Activated naive CD8-positive, alpha-beta T cell treated with anti-CD3 and anti-CD28 coated beads for 36 hours (primary cell): ENCODE measurements around the gene SLC48A1. TPM values are rescaled to one million over a fixed set of nuclear protein-coding genes. Genes with fewer than 3 reads are reported as not detected.

Experiments used
- DNase-seq: peaks from one replicate; pipeline ENCODE4 v3.0.0; 2021
- H3K27ac Mint-ChIP-seq: one replicate; pipeline ENCODE4 v1.8.0; 2022; ENCODE audit warnings: mild to moderate bottlenecking, moderate library complexity, mixed read lengths
- H3K27me3 Mint-ChIP-seq: one replicate; pipeline ENCODE4 v1.8.0; 2022; ENCODE audit warnings: mild to moderate bottlenecking, mixed read lengths
- H3K36me3 Mint-ChIP-seq: one replicate; pipeline ENCODE4 v1.8.0; 2021; ENCODE audit warnings: mild to moderate bottlenecking, mixed read lengths
- H3K4me1 Mint-ChIP-seq: one replicate; pipeline ENCODE4 v1.8.0; 2021; ENCODE audit warnings: mixed read lengths
- H3K4me3 Mint-ChIP-seq: one replicate; pipeline ENCODE4 v1.8.0; 2022; ENCODE audit warnings: mild to moderate bottlenecking, moderate library complexity, mixed read lengths
- H3K9me3 Mint-ChIP-seq: one replicate; pipeline ENCODE4 v1.8.0; 2022; ENCODE audit warnings: mixed read lengths
- total RNA-seq, 2 experiments: library from RNA; stranded (reverse); gene quantifications; one replicate each; pipeline ENCODE4 v1.2.3, GENCODE V29; 2021

Gene SLC48A1
- total RNA-seq, 2 experiments from 2014 or later, result 5.4 to 6.0 TPM

DNA sequence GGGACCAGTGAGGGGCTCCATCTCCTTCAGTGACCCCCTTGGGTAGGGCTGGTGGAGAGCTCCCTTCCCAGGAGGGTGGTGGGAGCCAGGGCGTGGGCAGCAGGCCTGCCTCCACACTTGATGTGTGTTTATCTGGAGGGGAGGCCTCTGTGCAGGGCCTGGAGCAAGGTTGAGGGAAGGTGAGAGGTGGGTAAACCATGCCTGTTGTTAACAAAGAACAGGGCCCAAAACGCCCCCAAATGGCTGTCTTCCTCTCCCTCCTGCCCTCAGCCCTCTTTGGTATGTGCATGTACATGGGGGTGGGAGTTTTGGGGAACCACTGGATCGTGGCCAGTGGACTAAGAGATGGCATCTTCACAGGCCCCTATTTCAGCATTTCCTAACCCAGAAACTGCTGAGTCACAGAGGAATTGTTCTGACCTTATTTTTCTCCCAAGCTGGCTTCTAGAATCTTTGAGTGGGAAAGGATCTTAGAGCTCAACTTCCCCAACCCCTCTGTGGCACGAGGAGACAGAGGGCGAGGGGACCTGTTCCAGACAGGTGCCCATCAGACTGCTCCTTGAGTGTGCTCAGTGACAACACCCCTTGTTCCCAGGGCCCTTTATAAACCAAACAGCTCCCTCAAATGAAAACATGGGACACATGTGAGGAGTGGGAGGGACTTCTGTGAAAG lies 3.6 kb downstream of the SLC48A1 start:
- DNase-seq, result no peak
- H3K4me1 Mint-ChIP-seq, result peaks cover 30% of the 10 kb centered on the region
- H3K9me3 Mint-ChIP-seq, result no peaks in the 10 kb centered on the region
- H3K27ac Mint-ChIP-seq, result no peak overlapping the region
- H3K4me3 Mint-ChIP-seq, result no peak overlapping the region
- H3K36me3 Mint-ChIP-seq, result no peaks in the 10 kb centered on the region
- peaks cover 5% of the 10 kb centered on the region for H3K27me3 Mint-ChIP-seq

GRCh38 chr12:47777151-47777550 lies 4.1 kb downstream of the SLC48A1 start:
- H3K4me3 Mint-ChIP-seq, result no peak overlapping the region
- no peaks in the 10 kb centered on the region for H3K9me3 Mint-ChIP-seq
- no peak overlapping the region for H3K27ac Mint-ChIP-seq
- H3K27me3 Mint-ChIP-seq, result peaks cover 5% of the 10 kb centered on the region
- no peaks in the 10 kb centered on the region for H3K36me3 Mint-ChIP-seq
- H3K4me1 Mint-ChIP-seq, result peaks cover 30% of the 10 kb centered on the region
- DNase-seq, result no peak

- peaks cover 2% of the 10 kb centered on the region for H3K36me3 Mint-ChIP-seq
- no peak overlapping the region for H3K4me3 Mint-ChIP-seq
- no peak overlapping the region for H3K27ac Mint-ChIP-seq
- DNase-seq, result no peak
- no peaks in the 10 kb centered on the region for H3K9me3 Mint-ChIP-seq
- H3K4me1 Mint-ChIP-seq, result peaks cover 27% of the 10 kb centered on the region
- no peaks in the 10 kb centered on the region for H3K27me3 Mint-ChIP-seq
Measured at GRCh38 chr12:47777741-47778558, 4.9 kb downstream of the SLC48A1 start.

- no peaks in the 10 kb centered on the region for H3K9me3 Mint-ChIP-seq
- H3K27ac Mint-ChIP-seq, result peak overlapping the region; percentile 49
- H3K4me3 Mint-ChIP-seq, result no peak overlapping the region
- no peaks in the 10 kb centered on the region for H3K27me3 Mint-ChIP-seq
- DNase-seq, result no peak
- peaks cover 2% of the 10 kb centered on the region for H3K36me3 Mint-ChIP-seq
- H3K4me1 Mint-ChIP-seq, result peaks cover 26% of the 10 kb centered on the region
Measured at GRCh38 chr12:47778881-47779280, 5.8 kb downstream of the SLC48A1 start.

DNA sequence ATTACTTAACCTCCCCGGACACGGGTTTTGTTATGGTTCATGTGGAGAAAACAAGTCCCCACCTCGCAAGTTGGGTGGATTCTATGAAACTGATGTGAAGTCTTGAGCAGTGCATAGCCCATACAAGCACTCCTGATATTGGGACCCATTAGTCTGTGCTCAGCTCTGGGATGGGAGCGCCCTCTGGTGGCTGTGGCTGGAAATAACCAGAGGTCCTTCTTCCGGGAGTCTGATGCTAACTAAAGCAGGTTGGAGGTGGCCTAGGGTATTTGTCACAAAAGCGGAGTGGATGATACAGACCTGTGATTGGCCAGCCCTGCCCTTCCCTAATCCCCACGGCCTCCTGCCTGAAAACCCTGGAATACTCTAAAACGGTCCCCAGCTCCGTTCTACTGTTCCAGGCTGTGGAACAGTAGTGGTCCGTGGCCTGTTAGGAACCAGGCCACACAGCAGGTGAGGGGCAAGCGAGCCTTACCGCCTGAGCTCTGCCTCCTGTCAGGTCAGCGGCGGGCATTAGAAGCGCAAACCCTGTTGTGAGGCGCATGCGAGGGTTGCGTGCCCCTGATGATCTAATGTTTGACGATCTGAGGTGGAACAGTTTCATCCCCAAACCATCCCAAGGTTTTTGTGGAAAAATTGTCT lies 6.4 kb downstream of the SLC48A1 start:
- no peak overlapping the region for H3K4me3 Mint-ChIP-seq
- no peaks in the 10 kb centered on the region for H3K27me3 Mint-ChIP-seq
- peak; percentile 88 for DNase-seq
- H3K4me1 Mint-ChIP-seq, result peaks cover 22% of the 10 kb centered on the region
- H3K9me3 Mint-ChIP-seq, result no peaks in the 10 kb centered on the region
- H3K27ac Mint-ChIP-seq, result peak overlapping the region; percentile 49
- H3K36me3 Mint-ChIP-seq, result peaks cover 2% of the 10 kb centered on the region

DNA sequence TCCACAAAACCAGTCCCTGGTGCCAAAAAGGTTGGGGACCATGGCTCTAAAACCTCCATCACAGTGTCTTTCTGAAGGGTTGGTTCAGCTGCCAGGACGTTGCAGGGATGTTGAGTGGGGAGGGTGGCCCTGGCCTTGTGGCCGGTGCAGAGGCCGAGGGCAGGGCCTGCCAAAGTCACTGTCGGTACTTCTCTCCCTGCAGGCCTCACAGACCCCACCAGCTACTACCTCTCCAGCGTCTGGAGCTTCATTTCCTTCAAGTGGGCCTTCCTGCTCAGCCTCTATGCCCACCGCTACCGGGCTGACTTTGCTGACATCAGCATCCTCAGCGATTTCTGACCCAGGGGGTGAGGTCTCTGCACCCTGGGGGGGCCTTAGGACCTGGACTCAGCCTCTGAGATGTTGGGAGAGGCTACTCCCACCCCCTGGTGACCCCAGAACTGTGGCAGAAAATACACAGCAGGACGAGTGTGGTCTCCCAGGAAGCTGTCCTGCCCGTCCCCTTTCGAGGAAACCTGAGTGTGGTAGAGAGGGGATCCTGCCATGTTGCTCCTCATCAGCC lies 7.0 kb downstream of the SLC48A1 start:
- Mint-ChIP-seq H3K27ac (peak overlapping the region; percentile 5), H3K36me3 (peaks cover 6% of the 10 kb centered on the region), H3K4me1 (peaks cover 20% of the 10 kb centered on the region), H3K4me3 (no peak overlapping the region), H3K9me3 (no peaks in the 10 kb centered on the region), H3K27me3 (no peaks in the 10 kb centered on the region)
- DNase-seq, result no peak

GRCh38 chr12:47781479-47782371 lies 8.7 kb downstream of the SLC48A1 start:
- Mint-ChIP-seq H3K4me1 (peaks cover 27% of the 10 kb centered on the region), H3K9me3 (no peaks in the 10 kb centered on the region), H3K36me3 (peaks cover 14% of the 10 kb centered on the region), H3K27ac (peak overlapping the region; percentile 50), H3K4me3 (no peak overlapping the region), H3K27me3 (no peaks in the 10 kb centered on the region)
- DNase-seq, result no peak

GRCh38 chr12:47782372-47782770 lies 9.3 kb downstream of the SLC48A1 start:
- H3K4me1 Mint-ChIP-seq, result peaks cover 29% of the 10 kb centered on the region
- no peak for DNase-seq
- H3K27me3 Mint-ChIP-seq, result no peaks in the 10 kb centered on the region
- H3K4me3 Mint-ChIP-seq, result no peak overlapping the region
- no peaks in the 10 kb centered on the region for H3K9me3 Mint-ChIP-seq
- H3K27ac Mint-ChIP-seq, result peak overlapping the region; percentile 71
- peaks cover 21% of the 10 kb centered on the region for H3K36me3 Mint-ChIP-seq

GRCh38 chr12:47783024-47783755 lies 10.2 kb downstream of the SLC48A1 start:
- Mint-ChIP-seq H3K27me3 (no peaks in the 10 kb centered on the region), H3K4me1 (peaks cover 37% of the 10 kb centered on the region), H3K9me3 (no peaks in the 10 kb centered on the region), H3K27ac (peak overlapping the region; percentile 71), H3K4me3 (no peak overlapping the region), H3K36me3 (peaks cover 29% of the 10 kb centered on the region)
- no peak for DNase-seq

DNA sequence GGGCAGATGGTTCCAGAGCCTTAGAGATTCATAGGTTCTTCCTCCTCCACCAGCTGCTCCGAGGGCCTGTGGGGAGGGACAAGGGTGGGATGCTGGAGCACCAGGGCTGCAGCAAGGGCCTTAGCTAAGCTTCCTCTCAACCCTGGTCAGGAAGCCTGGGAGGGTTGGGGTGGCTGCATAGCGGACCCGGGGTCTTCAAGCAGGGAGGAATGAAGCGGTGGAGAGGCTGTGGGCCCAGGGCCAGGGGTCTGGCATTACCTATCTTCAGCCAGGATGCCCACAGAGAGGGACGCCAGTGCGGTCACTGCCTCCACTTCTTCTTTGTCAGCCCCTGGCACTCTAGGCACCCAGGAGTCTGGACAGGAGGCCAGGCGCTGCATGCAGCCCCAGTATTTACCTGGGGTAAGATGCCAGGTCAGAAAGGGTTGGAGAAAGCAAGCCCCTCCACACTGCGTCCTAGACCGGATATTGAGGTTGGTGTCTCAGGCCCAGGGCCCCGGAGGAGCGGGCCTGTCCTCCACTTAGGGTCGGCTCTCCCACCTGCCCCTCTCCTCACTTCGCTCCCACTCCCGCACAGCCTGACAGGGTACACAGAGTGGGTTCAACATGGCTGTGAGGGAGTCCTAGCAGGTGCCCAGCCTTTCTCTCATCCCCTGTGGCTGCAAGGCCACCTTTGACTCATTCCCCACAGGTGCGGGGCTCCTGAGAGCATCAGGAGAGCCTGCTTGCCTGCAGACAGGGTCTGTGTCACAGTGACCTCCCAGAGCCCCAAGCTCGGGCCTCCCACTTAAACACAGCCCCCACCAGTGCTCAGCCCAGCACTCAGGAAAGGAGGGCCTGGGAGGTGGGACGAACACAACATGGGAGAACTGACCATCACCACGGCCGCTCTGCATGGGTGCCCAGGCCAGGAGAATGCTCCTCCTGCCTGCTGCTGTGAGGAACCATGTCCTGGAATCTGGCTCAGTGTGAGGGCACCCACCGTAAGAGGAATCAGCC lies 11.1 kb downstream of the SLC48A1 start:
- H3K4me1 Mint-ChIP-seq, result peaks cover 33% of the 10 kb centered on the region
- no peaks in the 10 kb centered on the region for H3K9me3 Mint-ChIP-seq
- no peaks in the 10 kb centered on the region for H3K27me3 Mint-ChIP-seq
- H3K4me3 Mint-ChIP-seq, result no peak overlapping the region
- H3K27ac Mint-ChIP-seq, result no peak overlapping the region
- H3K36me3 Mint-ChIP-seq, result peaks cover 34% of the 10 kb centered on the region
- no peak for DNase-seq

GRCh38 chr12:47785036-47785886 lies 12.2 kb downstream of the SLC48A1 start:
- Mint-ChIP-seq H3K27ac (peak overlapping the region; percentile 81), H3K9me3 (no peaks in the 10 kb centered on the region), H3K4me3 (no peak overlapping the region), H3K27me3 (no peaks in the 10 kb centered on the region), H3K4me1 (peaks cover 27% of the 10 kb centered on the region), H3K36me3 (peaks cover 34% of the 10 kb centered on the region)
- DNase-seq, result no peak

DNA sequence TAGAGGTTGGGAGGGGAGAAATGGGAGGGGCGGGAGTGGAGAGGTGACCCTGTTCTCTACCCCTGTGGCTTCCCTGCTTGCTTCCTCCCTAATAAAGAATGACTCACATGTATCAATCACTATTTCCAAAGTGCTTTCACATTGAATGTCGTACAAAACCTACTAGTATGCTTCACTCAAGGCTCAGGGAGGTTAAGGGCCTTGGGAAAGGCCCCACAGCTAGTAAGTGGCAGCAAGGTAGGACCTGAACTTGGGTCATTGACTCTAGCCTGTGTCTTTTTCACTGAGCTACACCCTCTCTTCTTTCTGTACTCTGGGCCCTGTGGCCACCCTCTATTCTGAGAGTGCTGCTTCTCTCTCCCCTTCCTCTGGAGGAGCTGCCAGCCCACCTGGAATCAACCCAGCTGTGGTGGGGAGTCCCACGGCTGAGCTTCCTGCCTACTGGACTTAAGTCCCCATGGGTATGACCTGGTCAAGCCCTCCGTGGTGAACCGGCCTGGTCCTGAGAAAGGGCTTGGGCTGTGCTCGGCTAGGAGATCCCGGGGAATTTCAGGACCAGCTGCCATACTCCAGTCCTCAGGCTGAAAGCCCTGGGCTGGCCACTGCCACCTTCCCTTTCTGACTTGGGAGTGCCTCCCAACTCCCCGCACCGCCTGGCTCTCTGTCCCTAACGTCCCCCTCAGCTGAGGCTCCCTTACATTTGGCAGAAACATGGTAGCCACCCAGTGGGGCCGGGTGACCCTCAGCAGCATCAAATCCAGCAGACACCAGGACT lies 13.0 kb downstream of the SLC48A1 start:
- H3K36me3 Mint-ChIP-seq, result peaks cover 34% of the 10 kb centered on the region
- no peaks in the 10 kb centered on the region for H3K27me3 Mint-ChIP-seq
- no peak overlapping the region for H3K4me3 Mint-ChIP-seq
- peaks cover 26% of the 10 kb centered on the region for H3K4me1 Mint-ChIP-seq
- peak overlapping the region; percentile 81 for H3K27ac Mint-ChIP-seq
- H3K9me3 Mint-ChIP-seq, result no peaks in the 10 kb centered on the region
- no peak for DNase-seq
